IPS-NIHi7 (cell line): ENCODE measurements around the gene TPM2.

Source experiments
- DNase-seq: peaks from one replicate; pipeline ENCODE4 v3.0.0; 2012; ENCODE audit warnings: mixed read lengths; ENCODE audit errors: extremely low spot score

TPM2 gene

GRCh38 chr9:35679091-35679490 lies 10.6 kb downstream of the TPM2 start:
- no peak for DNase-seq

GRCh38 chr9:35675732-35676392 lies 13.9 kb downstream of the TPM2 start:
- DNase-seq = peak; percentile 90

GRCh38 chr9:35675204-35675603 lies 14.5 kb downstream of the TPM2 start:
- no peak for DNase-seq

GRCh38 chr9:35674025-35674361 lies 15.7 kb downstream of the TPM2 start:
- no peak for DNase-seq

- DNase-seq = no peak
These were observed 16.3 kb downstream of the TPM2 start, which contains the start of gene CA9 for GRCh38 chr9:35673132-35674024. Gene CA9 (plus strand): TSS chr9:35673928. CDS start chr9:35673960, 32 bp downstream.

- DNase-seq = no peak
These were observed 20.2 kb downstream of the TPM2 start for GRCh38 chr9:35669331-35670145.

GRCh38 chr9:35667939-35668338 lies 21.8 kb downstream of the TPM2 start:
- DNase-seq = no peak

GRCh38 chr9:35666549-35666948 lies 23.2 kb downstream of the TPM2 start:
- no peak for DNase-seq

- DNase-seq = no peak
These were observed 23.7 kb downstream of the TPM2 start for GRCh38 chr9:35666045-35666444.

GRCh38 chr9:35665471-35665818 lies 24.3 kb downstream of the TPM2 start:
- no peak for DNase-seq

GRCh38 chr9:35664531-35665470 lies 24.9 kb downstream of the TPM2 start, which contains the start of gene ARHGEF39:
Gene ARHGEF39 (minus strand): TSS chr9:35665195. CDS start chr9:35665169, 26 bp downstream.
- peak; percentile 96 for DNase-seq

- no peak for DNase-seq
These were observed 27.3 kb downstream of the TPM2 start for GRCh38 chr9:35662437-35662836.

- DNase-seq = no peak
These were observed 27.9 kb downstream of the TPM2 start for GRCh38 chr9:35661756-35662350.

- no peak for DNase-seq
These were observed 28.7 kb downstream of the TPM2 start for GRCh38 chr9:35660966-35661415.

- no peak for DNase-seq
These were observed 30.4 kb downstream of the TPM2 start for GRCh38 chr9:35659340-35659739.

GRCh38 chr9:35658968-35659220 lies 30.8 kb downstream of the TPM2 start:
- no peak for DNase-seq

- DNase-seq = peak; percentile 89
These were observed 31.4 kb downstream of the TPM2 start, which contains the start of gene CCDC107 for GRCh38 chr9:35658137-35658967. Gene CCDC107 (plus strand): TSS chr9:35658292. CDS start chr9:35658380, 88 bp downstream.

GRCh38 chr9:35657546-35658136 lies 32.1 kb downstream of the TPM2 start, which contains the start of gene RMRP:
Gene RMRP (minus strand): TSS chr9:35658019.
- DNase-seq = peak; percentile 91

- DNase-seq = no peak
These were observed 32.7 kb downstream of the TPM2 start for GRCh38 chr9:35656831-35657545.
